CMK (cell line): Measurements from ENCODE around the gene GATA3.

Experiments used
- DNase-seq: peaks from one replicate; pipeline ENCODE4 v3.0.0-alpha.2; 2010; ENCODE audit warnings: low read depth

GATA3 gene

DNA sequence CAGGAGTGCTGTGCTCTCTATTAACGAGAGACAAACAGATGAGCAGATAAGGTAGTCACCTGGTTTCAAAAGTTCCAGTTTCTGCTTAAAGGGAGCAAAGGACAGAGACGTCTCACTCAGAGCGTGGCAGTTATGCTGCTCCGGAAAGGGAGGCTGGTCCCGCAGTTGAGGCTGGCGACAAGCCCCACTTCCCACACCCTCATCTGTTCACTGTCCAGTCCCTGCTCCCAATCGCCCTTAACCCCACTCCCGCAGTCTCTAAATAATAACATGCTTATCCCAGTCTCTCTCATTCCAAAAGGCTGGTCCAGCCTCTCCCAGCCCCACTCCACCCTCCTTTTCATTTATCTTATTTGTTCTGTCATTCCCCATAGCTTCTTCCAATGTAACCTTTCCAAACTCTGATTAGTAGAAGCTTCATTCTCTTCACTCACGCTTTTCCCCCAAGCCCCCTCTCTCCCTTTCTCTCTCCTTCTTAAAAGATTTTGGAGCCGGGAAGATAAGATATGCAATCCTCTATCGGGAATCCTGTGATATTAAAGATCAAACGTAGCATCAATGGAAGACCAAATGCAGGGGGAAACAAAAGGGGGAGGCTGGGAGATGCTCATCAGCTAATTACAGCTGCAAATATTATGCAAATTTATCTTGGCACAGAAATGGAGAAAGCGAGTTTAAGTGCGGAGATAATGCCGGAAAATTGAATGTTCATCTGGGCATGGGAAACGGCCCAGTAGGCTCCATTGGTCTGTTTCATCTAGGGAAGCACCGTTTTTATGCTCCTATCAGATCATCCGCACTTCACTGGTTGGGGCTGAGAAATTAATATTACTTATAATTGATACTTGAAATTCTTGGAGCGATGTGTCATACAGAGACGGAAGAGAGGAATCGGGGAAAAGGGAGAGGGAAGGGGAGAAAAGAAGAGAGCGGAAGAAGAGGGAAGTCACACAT, 16.3 kb upstream of the GATA3 start:
- DNase-seq: no peak

- no peak for DNase-seq
Measured at GRCh38 chr10:8039321-8039881, 15.1 kb upstream of the GATA3 start.

- DNase-seq: no peak
Measured at GRCh38 chr10:8040651-8041050, 13.8 kb upstream of the GATA3 start.

DNA sequence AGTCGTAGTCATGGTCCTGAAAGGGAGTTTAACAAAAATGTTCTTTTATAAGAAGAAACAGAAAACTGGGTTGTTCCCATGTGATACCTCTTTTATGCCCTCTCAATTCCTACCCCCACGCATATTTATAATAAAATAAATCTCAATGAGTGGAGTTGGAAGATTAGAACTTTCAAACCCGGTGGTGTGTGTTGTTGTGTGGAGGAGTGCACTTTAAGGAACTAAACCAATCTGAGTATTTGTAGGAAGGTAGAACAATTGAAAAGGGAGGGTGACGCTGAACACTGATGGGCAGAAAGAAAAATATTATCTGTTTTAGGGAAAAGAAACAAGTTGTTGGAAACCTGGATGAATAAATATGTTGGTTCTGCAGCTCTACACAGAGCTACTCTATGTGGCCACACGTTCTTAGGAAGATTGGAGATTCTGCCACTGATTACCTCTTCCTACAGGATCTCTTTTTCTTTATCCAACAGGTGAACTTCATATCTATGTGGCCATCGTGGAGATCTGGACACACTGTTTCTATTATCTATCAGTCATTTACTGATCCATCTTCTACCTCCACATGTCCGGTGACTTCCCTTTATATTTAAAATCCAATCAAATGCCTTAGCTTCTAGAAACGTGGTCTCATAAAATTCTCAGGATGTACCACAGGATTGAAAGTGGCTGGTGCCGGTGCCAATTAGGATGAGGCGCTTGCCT, 13.1 kb upstream of the GATA3 start:
- DNase-seq: no peak

DNA sequence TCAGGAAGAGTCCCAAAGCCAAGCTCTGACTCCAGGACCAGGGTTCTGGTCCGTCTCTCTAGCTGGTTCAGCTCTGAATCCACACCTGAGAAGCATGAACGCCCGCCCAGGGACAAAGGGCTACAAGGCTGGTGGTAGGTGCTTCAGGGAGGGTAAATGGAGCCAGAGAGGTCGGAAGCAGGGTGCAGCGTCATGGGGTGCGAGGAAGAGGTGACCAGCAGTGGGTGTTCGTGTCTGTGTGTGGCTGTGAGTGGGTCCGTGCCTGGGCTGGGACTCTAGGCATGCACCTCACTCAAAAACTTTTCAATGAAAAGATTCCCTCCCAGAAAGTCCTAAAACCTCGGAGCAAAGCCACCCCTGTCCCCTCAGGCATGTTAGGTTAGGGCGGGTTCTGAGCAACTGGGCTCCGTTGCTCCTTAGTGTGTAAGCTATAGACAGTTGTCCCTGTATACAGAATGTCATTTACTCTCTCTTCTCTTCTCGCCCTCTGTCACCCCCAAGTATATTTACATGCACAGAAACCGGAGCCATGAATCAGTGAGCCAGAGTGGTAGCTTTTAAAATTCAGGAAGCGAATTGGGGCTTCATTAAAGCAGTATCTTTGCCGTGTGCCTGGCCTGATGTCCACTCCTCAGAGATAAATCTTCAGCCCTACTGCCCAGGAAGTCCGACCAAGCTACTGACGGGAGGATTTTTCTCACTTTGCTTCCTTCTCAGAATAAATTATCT, 12.3 kb upstream of the GATA3 start:
- no peak for DNase-seq

- no peak for DNase-seq
Measured at GRCh38 chr10:8042721-8043568, 11.5 kb upstream of the GATA3 start.

- no peak for DNase-seq
Measured at GRCh38 chr10:8043569-8044306, 10.8 kb upstream of the GATA3 start.

- no peak for DNase-seq
Measured at GRCh38 chr10:8044331-8044907, 10.1 kb upstream of the GATA3 start.

- no peak for DNase-seq
Measured at GRCh38 chr10:8044908-8045725, 9.4 kb upstream of the GATA3 start.

GRCh38 chr10:8045726-8046494, 8.6 kb upstream of the GATA3 start:
- no peak for DNase-seq

GRCh38 chr10:8047452-8048280, 6.8 kb upstream of the GATA3 start:
- no peak for DNase-seq

DNA sequence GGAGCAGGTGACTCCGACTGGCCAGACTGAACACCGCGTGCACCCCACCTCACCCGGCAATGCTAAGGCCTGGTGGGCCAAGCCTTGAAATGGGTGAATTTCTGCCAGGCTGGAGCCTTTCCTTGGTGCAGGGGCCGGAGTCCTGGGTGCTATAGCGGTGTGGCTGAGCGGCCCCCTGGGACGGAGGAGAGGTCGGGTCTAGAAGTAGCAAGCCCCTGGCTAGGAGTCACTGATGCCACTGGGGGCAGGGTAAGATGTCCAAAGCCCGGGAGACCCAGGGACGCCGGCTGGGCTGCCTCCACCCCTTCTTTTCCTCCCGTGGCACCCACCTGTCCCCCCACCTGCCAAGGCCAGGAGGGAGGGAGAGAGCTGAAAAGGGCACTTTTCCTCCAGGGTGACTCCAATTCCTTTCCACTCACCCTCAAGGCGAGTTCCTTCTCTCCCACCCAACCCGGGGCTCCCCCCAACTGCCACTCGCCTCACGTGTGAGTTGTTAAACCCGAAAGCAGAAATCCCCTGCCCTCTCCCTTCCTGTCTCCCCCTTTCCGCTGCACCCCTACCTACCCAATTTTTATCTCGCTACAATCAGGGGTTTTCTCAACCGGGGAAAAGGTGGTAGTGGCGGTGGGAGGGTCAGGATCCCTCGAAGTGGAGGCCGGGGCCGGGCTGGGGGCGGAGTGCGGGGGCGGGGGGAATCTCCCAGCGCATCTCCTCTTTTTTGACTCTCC, 6.0 kb upstream of the GATA3 start:
- DNase-seq: no peak

- DNase-seq: no peak
Measured at GRCh38 chr10:8049045-8049864, 5.2 kb upstream of the GATA3 start.

GRCh38 chr10:8049865-8050555, 4.5 kb upstream of the GATA3 start:
- DNase-seq: no peak

GRCh38 chr10:8050556-8051108, 3.9 kb upstream of the GATA3 start:
- no peak for DNase-seq
